Measurements from ENCODE around the gene FAM151A. TPM values are rescaled to one million over a fixed set of nuclear protein-coding genes. Genes with fewer than 3 reads are reported as not detected.

FAM151A gene
- total and polyA plus RNA-seq, 2 experiments from 2014 or later, result 0.10 TPM; not detected in 1

DNA sequence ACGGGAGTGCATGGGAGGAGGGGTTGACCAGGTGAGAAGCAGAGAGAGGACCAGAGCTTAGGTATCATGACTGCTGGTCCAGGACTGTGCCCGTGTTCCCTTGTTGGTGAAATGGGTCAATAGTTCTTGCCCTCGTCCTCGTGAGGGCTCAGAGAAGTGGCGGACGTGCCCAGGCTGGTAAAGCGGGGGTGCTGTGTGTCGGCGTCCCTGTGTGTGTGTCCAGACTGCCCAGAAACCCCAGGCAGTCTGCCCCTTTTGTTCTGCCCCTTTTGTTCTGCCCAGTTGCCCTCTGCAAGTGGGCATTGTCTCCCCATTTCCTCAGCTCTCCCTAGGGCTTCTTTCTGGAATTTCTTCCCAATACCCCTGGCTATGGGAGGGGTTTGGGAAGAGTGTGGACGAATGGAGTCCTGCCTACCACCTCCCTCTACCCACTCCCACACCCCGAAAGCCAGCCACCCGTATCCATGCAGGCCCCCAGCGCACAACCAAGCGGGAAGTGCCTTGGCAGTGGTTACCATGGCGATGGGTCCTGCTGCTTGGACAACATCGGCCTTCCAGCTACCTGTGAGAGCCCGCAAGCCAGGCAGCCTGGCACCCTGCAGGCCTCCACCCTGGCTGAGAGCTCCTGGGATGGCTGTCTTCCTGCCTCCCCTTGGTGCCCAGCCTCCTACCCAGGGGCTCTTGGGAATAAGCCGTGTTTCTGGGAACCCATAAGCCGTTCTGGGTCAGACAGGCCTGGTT is 40.6 kb downstream of the FAM151A start:
- ATAC-seq (peak; percentile 59), DNase-seq (ENCODE audit: low spot score) (peak; percentile 78)

More for the DNA sequence above, 40.6 kb downstream of the FAM151A start:
- peaks cover 43% of the 10 kb centered on the region for H3K4me1 Mint-ChIP-seq
- Histone ChIP-seq H3K36me3 (ENCODE audit: insufficient read depth) (no peaks in the 10 kb centered on the region), H3K79me2 (replicated peaks; ENCODE audit: insufficient read depth) (no peaks in the 10 kb centered on the region), H3F3A (replicated peaks; ENCODE audit: low read depth) (no peaks in the 10 kb centered on the region), H3K4me3 (no peak overlapping the region), H3K27me3 (ENCODE audit: insufficient read depth) (no peaks in the 10 kb centered on the region), H3K27ac (ENCODE audit: low read depth) (no peak overlapping the region), H3K4me1 (ENCODE audit: insufficient read depth) (no peaks in the 10 kb centered on the region; the same call in 1 of the 2 replicates), H3K9me2 (ENCODE audit: insufficient read depth) (no peaks in the 10 kb centered on the region), H3K4me2 (no peak overlapping the region; the same call in 1 of the 2 replicates), H4K20me1 (replicated peaks; ENCODE audit: insufficient read depth) (no peaks in the 10 kb centered on the region), H2AFZ (no peak overlapping the region)
- no peaks in the 10 kb centered on the region for H3K9me3 Mint-ChIP-seq
- H3K27ac Mint-ChIP-seq, result peak overlapping the region; percentile 63; the same call in 1 of the 2 replicates
- H3K27me3 Mint-ChIP-seq (ENCODE audit: insufficient read depth, low read depth, poor library complexity), result peaks cover 20% of the 10 kb centered on the region
- H3K36me3 Mint-ChIP-seq (ENCODE audit: low read depth), result no peaks in the 10 kb centered on the region; the same call in 2 of the 3 replicates
- no peak overlapping the region for H3K4me3 Mint-ChIP-seq
- TF ChIP-seq ETS1 (IDR thresholded peaks at IDR 0.05) (no peak), EZH2phosphoT487 (IDR thresholded peaks at IDR 0.05; ENCODE audit: unreplicated experiment) (no peak), ZNF462 (CRISPR knock-in tag; IDR thresholded peaks at IDR 0.05) (no peak), NANOG (IDR thresholded peaks at IDR 0.05; ENCODE audit: borderline replicate concordance) (no peak), ZNF331 (CRISPR knock-in tag; IDR thresholded peaks at IDR 0.05; ENCODE audit: low read depth) (no peak), STAT1 (IDR thresholded peaks at IDR 0.05; ENCODE audit: unreplicated experiment) (no peak)

All from GM23338 (cell line).